ENCODE results near the gene DARS1. TPM values are rescaled to one million over a fixed set of nuclear protein-coding genes. Genes with fewer than 3 reads are reported as not detected.

DARS1 gene
- total RNA-seq, 4 donors from 2014 or later: 43.7 to 56.7 (median 50.3) TPM

GRCh38 chr2:135904341-135904989 lies 81.0 kb downstream of the DARS1 start:
- Histone ChIP-seq H3K36me3 (peaks cover 0 to 40% (median 0%) of the 10 kb centered on the region in 3 donors), H3K27ac (peak overlapping the region in 2 of 4 donors; percentile 47 to 54), H3K4me3 (no peak overlapping the region), H3K9me3 (no peaks in the 10 kb centered on the region), H3K27me3 (no peaks in the 10 kb centered on the region), H3K4me1 (peaks cover 0 to 6% (median 0%) of the 10 kb centered on the region in 4 donors)
- 86 to 88% methylated on average over 4 of the region's 4 CpGs for WGBS, 2 donors
- TF ChIP-seq CTCF (IDR thresholded peaks at IDR 0.05): no peak
- TF ChIP-seq EP300 (IDR thresholded peaks at IDR 0.05): no peak
- TF ChIP-seq POLR2A (IDR thresholded peaks at IDR 0.05): no peak
- no peak for DNase-seq (ENCODE audit: low spot score in 2 of 2)

- no peaks in the 10 kb centered on the region for H3K27me3 ChIP-seq
- DNase-seq (ENCODE audit: low spot score in 2 of 2): no peak
- no peak overlapping the region for H3K4me3 ChIP-seq
- peaks cover 0 to 37% (median 0%) of the 10 kb centered on the region in 3 donors for H3K36me3 ChIP-seq
- TF ChIP-seq CTCF (IDR thresholded peaks at IDR 0.05) (no peak), POLR2A (IDR thresholded peaks at IDR 0.05) (no peak), EP300 (IDR thresholded peaks at IDR 0.05) (no peak)
- peak overlapping the region in 1 of 4 donors; percentile 47 for H3K27ac ChIP-seq
- WGBS, 2 donors: 77 to 84% methylated on average over 3 of the region's 3 CpGs
- H3K4me1 ChIP-seq: peaks cover 0 to 6% (median 0%) of the 10 kb centered on the region in 4 donors
- no peaks in the 10 kb centered on the region for H3K9me3 ChIP-seq
Observed at GRCh38 chr2:135903650-135904049, 81.8 kb downstream of the DARS1 start.

- WGBS, 2 donors: 51 to 55% methylated on average over 4 of the region's 4 CpGs
- peaks cover 0 to 24% (median 0%) of the 10 kb centered on the region in 3 donors for H3K36me3 ChIP-seq
- no peak overlapping the region for H3K27ac ChIP-seq
- TF ChIP-seq CTCF (IDR thresholded peaks at IDR 0.05): no peak
- TF ChIP-seq POLR2A (IDR thresholded peaks at IDR 0.05): no peak
- no peak for TF ChIP-seq EP300 (IDR thresholded peaks at IDR 0.05)
- H3K4me3 ChIP-seq: no peak overlapping the region
- no peak for DNase-seq (ENCODE audit: low spot score in 2 of 2)
- no peaks in the 10 kb centered on the region for H3K9me3 ChIP-seq
- no peaks in the 10 kb centered on the region for H3K27me3 ChIP-seq
- H3K4me1 ChIP-seq: peaks cover 0 to 3% (median 0%) of the 10 kb centered on the region in 4 donors
Observed at GRCh38 chr2:135899567-135899966, 85.9 kb downstream of the DARS1 start.

GRCh38 chr2:135898234-135898786 lies 87.1 kb downstream of the DARS1 start:
- TF ChIP-seq CTCF (IDR thresholded peaks at IDR 0.05) (no peak), EP300 (IDR thresholded peaks at IDR 0.05) (no peak), POLR2A (IDR thresholded peaks at IDR 0.05) (no peak)
- Histone ChIP-seq H3K9me3 (no peaks in the 10 kb centered on the region), H3K4me1 (no peaks in the 10 kb centered on the region), H3K27ac (no peak overlapping the region), H3K4me3 (no peak overlapping the region), H3K27me3 (no peaks in the 10 kb centered on the region), H3K36me3 (peaks cover 0 to 24% (median 0%) of the 10 kb centered on the region in 3 donors)
- DNase-seq (ENCODE audit: low spot score in 2 of 2): no peak
- WGBS, 2 donors: 98 to 100% methylated on average over 3 of the region's 3 CpGs

- H3K27me3 ChIP-seq: no peaks in the 10 kb centered on the region
- no peak overlapping the region for H3K27ac ChIP-seq
- no peaks in the 10 kb centered on the region for H3K9me3 ChIP-seq
- H3K36me3 ChIP-seq: peaks cover 0 to 19% (median 0%) of the 10 kb centered on the region in 3 donors
- TF ChIP-seq EP300 (IDR thresholded peaks at IDR 0.05): no peak
- no peak for TF ChIP-seq POLR2A (IDR thresholded peaks at IDR 0.05)
- no peak for TF ChIP-seq CTCF (IDR thresholded peaks at IDR 0.05)
- no peak for DNase-seq (ENCODE audit: low spot score in 2 of 2)
- H3K4me3 ChIP-seq: no peak overlapping the region
- H3K4me1 ChIP-seq: no peaks in the 10 kb centered on the region
- WGBS, 2 donors: 87 to 94% methylated on average over 1 of the region's 1 CpG
Observed at GRCh38 chr2:135894930-135895329, 90.5 kb downstream of the DARS1 start.

All from tibial nerve (tissue), 4 donors.